Measurements from ENCODE around the gene ARID3B. TPM values are rescaled to one million over a fixed set of nuclear protein-coding genes. Genes with fewer than 3 reads are reported as not detected.

The ARID3B gene
- total RNA-seq, 4 donors from 2014 or later = 3.6 to 6.8 (median 6.7) TPM

DNA sequence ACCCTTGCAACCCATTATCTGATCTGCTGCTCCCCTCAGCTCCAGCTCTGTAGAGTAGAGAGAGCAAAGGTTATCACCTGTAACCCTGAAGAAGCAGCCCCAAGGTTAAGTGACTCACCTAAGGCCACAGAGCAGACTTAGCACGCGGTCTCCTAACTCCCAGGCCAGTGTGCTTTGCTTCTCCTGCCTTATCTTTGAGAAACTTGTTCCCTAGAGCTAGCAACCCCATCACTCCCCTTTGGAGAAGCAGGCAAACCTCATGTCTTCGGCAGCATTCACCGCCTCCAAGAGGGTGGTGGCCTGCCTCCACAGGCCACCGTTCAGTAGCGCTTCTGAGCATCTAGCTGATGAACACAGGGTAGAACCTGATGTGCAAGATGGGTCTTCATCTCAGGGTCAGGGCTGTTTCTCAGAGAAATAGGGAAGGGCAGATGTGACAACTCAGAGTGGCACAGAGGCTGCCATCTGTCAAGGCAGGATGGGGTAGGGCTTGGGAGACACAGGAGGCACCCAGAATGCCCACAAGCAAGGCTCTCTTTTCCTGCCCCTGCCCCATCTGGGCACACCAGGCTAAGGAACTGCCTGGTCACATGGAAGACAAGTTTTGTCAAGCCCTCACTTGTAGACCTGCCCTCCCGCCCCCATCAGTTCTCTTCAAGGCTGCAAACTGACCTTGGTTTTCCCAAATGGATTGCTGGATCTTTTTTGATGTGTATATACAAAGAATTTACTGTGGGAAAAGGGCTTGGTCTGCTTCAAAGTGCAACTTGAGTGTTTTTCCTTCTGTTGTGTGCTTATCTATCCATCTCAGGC, 39.7 kb downstream of the ARID3B start:
- no peak for DNase-seq (ENCODE audit: extremely low spot score)
- Histone ChIP-seq H3K4me1 (no peaks in the 10 kb centered on the region), H3K27me3 (no peaks in the 10 kb centered on the region), H3K9me3 (no peaks in the 10 kb centered on the region), H3K27ac (replicated peaks in 1 of 4) (no peak overlapping the region), H3K4me3 (no peak overlapping the region), H3K36me3 (peaks cover 14 to 57% (median 26%) of the 10 kb centered on the region in 4 donors)
- no peak for TF ChIP-seq EP300 (IDR thresholded peaks at IDR 0.05)
- no peak for TF ChIP-seq POLR2A (IDR thresholded peaks at IDR 0.05; ENCODE audit: low read depth)
- TF ChIP-seq POLR2AphosphoS5 (IDR thresholded peaks at IDR 0.05) = no peak
- TF ChIP-seq, protein P1, sequence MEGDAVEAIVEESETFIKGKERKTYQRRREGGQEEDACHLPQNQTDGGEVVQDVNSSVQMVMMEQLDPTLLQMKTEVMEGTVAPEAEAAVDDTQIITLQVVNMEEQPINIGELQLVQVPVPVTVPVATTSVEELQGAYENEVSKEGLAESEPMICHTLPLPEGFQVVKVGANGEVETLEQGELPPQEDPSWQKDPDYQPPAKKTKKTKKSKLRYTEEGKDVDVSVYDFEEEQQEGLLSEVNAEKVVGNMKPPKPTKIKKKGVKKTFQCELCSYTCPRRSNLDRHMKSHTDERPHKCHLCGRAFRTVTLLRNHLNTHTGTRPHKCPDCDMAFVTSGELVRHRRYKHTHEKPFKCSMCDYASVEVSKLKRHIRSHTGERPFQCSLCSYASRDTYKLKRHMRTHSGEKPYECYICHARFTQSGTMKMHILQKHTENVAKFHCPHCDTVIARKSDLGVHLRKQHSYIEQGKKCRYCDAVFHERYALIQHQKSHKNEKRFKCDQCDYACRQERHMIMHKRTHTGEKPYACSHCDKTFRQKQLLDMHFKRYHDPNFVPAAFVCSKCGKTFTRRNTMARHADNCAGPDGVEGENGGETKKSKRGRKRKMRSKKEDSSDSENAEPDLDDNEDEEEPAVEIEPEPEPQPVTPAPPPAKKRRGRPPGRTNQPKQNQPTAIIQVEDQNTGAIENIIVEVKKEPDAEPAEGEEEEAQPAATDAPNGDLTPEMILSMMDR (IDR thresholded peaks at IDR 0.05) = no peak
- 94% methylated on average over 7 of the region's 7 CpGs for WGBS
- intact Hi-C loops (cut with DNase I) = no loop called here

DNA sequence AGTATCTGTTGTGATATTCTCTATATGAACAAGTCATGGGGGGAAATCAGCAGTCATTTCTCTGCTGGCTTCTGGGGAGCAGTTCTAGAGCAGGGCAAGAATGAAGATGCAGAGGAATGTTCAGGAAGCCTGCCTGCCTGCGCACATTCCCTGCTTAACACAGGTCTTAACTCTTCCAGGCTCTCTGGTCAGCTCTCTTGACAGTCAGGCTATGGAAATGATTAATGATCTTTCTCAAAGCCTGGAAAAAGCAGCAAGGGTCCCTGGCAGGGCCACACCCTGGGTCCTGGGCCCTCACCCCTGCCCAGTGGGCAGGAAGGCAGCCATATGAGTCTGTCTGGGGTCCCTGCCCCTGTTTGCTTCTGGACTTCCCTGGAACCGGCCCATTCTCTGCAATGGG, 43.2 kb downstream of the ARID3B start:
- H3K27me3 ChIP-seq = no peaks in the 10 kb centered on the region
- no peak overlapping the region for H3K4me3 ChIP-seq
- peaks cover 0 to 11% (median 7%) of the 10 kb centered on the region in 4 donors for H3K4me1 ChIP-seq
- H3K36me3 ChIP-seq = peaks cover under 1 to 37% (median 12%) of the 10 kb centered on the region in 4 donors
- H3K9me3 ChIP-seq = no peaks in the 10 kb centered on the region
- no peak for TF ChIP-seq POLR2A (IDR thresholded peaks at IDR 0.05; ENCODE audit: low read depth)
- no peak for TF ChIP-seq EP300 (IDR thresholded peaks at IDR 0.05)
- no peak overlapping the region for H3K27ac ChIP-seq (replicated peaks in 1 of 4)
- intact Hi-C loops (cut with DNase I) = no loop called here
- 64% methylated on average over 2 of the region's 2 CpGs for WGBS
- DNase-seq (ENCODE audit: extremely low spot score) = no peak

DNA sequence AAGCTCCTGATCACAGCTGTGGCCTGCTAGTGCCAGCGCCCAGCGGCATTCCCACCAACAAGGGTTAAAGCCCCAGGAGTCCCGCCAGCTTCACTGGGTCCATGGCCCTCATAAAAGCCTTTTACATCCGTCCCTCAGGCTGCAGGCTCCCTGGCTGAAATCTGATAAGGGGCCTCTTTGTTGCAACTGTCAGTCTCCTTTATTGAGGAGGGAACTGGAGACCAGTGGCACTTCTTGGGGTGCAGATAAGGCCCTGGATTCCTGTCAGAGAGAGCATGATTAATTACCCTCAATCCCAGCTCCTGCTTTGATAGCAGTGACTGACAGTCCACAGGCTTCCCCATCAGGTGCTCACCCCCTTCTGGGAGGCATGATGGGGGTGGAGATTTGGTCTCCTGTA, 43.8 kb downstream of the ARID3B start:
- WGBS = 79% methylated on average over 3 of the region's 4 CpGs
- no peak overlapping the region for H3K27ac ChIP-seq (replicated peaks in 1 of 4)
- no peaks in the 10 kb centered on the region for H3K27me3 ChIP-seq
- H3K9me3 ChIP-seq = no peaks in the 10 kb centered on the region
- TF ChIP-seq, protein P1 (IDR thresholded peaks at IDR 0.05) = no peak
- TF ChIP-seq POLR2AphosphoS5 (IDR thresholded peaks at IDR 0.05) = no peak
- TF ChIP-seq EP300 (IDR thresholded peaks at IDR 0.05) = no peak
- no peak for TF ChIP-seq POLR2A (IDR thresholded peaks at IDR 0.05; ENCODE audit: low read depth)
- no peak for DNase-seq (ENCODE audit: extremely low spot score)
- H3K4me3 ChIP-seq = no peak overlapping the region
- intact Hi-C loops (cut with DNase I) = no loop called here
- H3K4me1 ChIP-seq = peaks cover 0 to 15% (median 7%) of the 10 kb centered on the region in 4 donors
- H3K36me3 ChIP-seq = peaks cover 0 to 36% (median 11%) of the 10 kb centered on the region in 4 donors

DNA sequence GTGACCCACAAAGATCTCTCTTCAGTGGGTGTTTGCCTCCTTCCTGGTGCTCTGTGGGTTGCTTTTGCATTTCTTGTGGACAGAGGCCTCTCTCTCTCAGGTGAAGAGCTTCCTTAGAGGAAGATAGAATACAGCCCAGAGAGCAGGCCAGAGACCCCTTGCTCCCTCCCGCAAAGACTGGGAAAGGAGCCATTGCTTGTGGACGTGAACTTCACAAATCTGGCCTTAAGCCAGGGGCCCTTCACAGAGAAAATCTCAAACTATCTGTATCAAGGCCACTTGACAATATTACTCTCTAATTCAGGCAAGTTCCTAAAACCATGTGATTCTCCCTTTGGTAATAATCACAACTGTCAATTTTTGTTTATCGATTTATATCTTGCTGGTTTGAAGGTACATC, 44.2 kb downstream of the ARID3B start:
- Histone ChIP-seq H3K27ac (replicated peaks in 1 of 4) (no peak overlapping the region), H3K4me3 (no peak overlapping the region), H3K36me3 (peaks cover 3 to 36% (median 13%) of the 10 kb centered on the region in 4 donors), H3K27me3 (no peaks in the 10 kb centered on the region), H3K4me1 (peaks cover 0 to 15% (median 7%) of the 10 kb centered on the region in 4 donors), H3K9me3 (no peaks in the 10 kb centered on the region)
- no peak for DNase-seq (ENCODE audit: extremely low spot score)
- no peak for TF ChIP-seq POLR2AphosphoS5 (IDR thresholded peaks at IDR 0.05)
- no peak for TF ChIP-seq POLR2A (IDR thresholded peaks at IDR 0.05; ENCODE audit: low read depth)
- TF ChIP-seq, protein P1 (IDR thresholded peaks at IDR 0.05) = no peak
- no peak for TF ChIP-seq EP300 (IDR thresholded peaks at IDR 0.05)
- intact Hi-C loops (cut with DNase I) = no loop called here
- WGBS = 50% methylated on average over 3 of the region's 3 CpGs

DNA sequence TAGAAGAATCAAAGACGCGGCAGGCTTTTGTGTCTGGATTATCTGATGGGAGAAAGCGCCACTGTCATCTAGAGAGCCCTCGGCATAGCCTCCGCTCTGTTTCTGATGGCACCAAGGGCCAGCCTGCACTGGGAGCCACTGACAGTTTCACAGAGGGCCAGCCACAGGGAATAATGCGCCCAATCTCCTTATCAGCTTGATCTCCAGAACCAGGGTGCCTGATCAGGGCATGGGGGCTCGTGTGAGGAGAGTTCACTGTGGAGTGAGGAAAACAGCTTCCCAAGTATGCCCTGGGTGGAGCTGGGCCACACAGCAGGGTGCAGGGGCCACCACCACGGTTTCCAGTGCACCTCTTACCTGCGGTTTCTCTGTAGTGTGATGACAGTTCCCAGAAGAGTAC, 44.8 kb downstream of the ARID3B start:
- intact Hi-C loops (cut with DNase I) = no loop called here
- no peak for DNase-seq (ENCODE audit: extremely low spot score)
- no peaks in the 10 kb centered on the region for H3K9me3 ChIP-seq
- H3K27ac ChIP-seq (replicated peaks in 1 of 4) = no peak overlapping the region
- WGBS = 96% methylated on average over 8 of the region's 9 CpGs
- peaks cover 6 to 38% (median 19%) of the 10 kb centered on the region in 4 donors for H3K36me3 ChIP-seq
- H3K4me3 ChIP-seq = no peak overlapping the region
- no peaks in the 10 kb centered on the region for H3K27me3 ChIP-seq
- H3K4me1 ChIP-seq = peaks cover 0 to 15% (median 7%) of the 10 kb centered on the region in 4 donors
- TF ChIP-seq EP300 (IDR thresholded peaks at IDR 0.05) (no peak), POLR2AphosphoS5 (IDR thresholded peaks at IDR 0.05) (no peak), POLR2A (IDR thresholded peaks at IDR 0.05; ENCODE audit: low read depth) (no peak)
- TF ChIP-seq, protein P1 (IDR thresholded peaks at IDR 0.05) = no peak
